Nephron progenitor cell (in vitro differentiated cells): ENCODE results near the gene COG7.
"Not testable (repeated sequence)": the region's sequence is repeated elsewhere in the genome, so short reads cannot be mapped to it uniquely, and the experiment has no call there.

ENCODE experiments used
- DNase-seq: peaks from one replicate; pipeline ENCODE4 v3.0.0; 2021
- H3K27ac Mint-ChIP-seq: 2 replicates; pipeline ENCODE4 v1.8.0; 2021; ENCODE audit warnings: mild to moderate bottlenecking, moderate library complexity, mixed read lengths
- H3K27me3 Mint-ChIP-seq: 2 replicates; pipeline ENCODE4 v1.8.0; 2021; ENCODE audit warnings: mild to moderate bottlenecking, low read depth, mixed read lengths; ENCODE audit not compliant: poor library complexity
- H3K36me3 Mint-ChIP-seq: 2 replicates; pipeline ENCODE4 v1.8.0; 2021; ENCODE audit warnings: low read depth, mixed read lengths
- H3K4me1 Mint-ChIP-seq: 2 replicates; pipeline ENCODE4 v1.8.0; 2021; ENCODE audit warnings: mixed read lengths
- H3K4me3 Mint-ChIP-seq: 2 replicates; pipeline ENCODE4 v1.8.0; 2021; ENCODE audit warnings: mild to moderate bottlenecking, moderate library complexity, mixed read lengths
- H3K9me3 Mint-ChIP-seq: 2 replicates; pipeline ENCODE4 v1.8.0; 2021; ENCODE audit warnings: mild to moderate bottlenecking, moderate library complexity, mixed read lengths
- TF ChIP-seq, protein P1 (sequence below): fragments of 200-600 bp; sonication (generic); IDR thresholded peaks from 2 replicates; pipeline ENCODE4 v1.5.0; 2021; ENCODE audit warnings: antibody characterized with exemption

Gene COG7

DNA sequence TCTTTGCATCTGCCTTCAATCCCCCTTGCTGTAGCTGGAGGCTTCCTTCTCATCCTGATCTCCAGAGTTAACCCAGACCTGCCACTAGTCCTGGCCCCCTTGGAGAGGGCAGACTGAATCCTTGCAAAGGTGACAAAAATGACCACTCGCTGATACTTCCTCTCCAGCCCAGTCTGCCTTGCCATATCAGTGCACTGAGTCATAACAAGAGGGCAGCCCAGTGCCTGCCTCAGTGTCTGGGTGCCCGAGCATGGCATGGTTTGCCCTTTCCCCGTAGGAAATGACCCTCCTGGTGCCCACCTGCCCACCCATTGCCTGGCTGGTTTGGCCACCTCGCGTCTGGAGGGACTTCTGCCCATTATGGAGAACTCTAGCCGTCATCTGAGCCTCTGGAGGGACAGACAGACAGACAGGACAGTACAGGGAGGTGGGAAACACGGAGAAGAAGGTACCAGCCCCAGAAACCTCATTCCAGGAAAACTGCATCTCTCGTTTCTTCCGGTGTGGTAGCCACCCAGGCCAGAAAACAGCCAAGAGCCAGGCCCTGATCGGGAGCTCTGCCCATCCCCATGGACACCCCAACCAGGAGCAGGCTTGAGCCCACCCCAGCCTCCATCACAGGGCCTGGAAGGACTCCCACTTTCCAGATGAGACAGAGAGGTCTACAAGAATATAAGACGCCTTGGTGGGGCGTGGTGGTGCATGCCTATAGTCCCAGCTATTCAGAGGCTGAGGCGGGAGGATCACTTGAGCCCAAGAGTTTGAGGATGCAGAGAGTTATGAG, 79.4 kb downstream of the COG7 start:
- no peaks in the 10 kb centered on the region for H3K4me1 Mint-ChIP-seq
- H3K4me3 Mint-ChIP-seq = no peak overlapping the region

DNA sequence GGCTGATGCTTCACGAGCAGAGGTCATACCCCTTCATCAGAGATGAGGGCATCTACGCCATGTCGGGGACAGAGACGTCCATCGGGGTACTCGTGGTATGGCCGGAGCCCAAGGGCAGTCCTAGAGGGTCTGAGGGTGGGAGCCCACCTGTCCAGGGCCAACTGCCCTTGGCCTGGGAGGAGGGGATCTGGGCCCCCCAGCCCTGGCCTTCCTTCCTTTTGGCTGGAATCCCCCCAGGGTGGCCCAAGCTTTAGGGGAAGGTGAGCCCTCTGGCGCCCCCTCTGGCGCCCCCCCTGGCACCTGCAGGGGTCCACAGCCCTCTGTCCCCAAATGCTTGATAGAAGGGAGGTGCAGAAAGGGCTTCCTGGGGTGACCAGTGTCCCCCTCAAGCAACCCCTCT, 81.6 kb downstream of the COG7 start:
- TF ChIP-seq, protein P1, sequence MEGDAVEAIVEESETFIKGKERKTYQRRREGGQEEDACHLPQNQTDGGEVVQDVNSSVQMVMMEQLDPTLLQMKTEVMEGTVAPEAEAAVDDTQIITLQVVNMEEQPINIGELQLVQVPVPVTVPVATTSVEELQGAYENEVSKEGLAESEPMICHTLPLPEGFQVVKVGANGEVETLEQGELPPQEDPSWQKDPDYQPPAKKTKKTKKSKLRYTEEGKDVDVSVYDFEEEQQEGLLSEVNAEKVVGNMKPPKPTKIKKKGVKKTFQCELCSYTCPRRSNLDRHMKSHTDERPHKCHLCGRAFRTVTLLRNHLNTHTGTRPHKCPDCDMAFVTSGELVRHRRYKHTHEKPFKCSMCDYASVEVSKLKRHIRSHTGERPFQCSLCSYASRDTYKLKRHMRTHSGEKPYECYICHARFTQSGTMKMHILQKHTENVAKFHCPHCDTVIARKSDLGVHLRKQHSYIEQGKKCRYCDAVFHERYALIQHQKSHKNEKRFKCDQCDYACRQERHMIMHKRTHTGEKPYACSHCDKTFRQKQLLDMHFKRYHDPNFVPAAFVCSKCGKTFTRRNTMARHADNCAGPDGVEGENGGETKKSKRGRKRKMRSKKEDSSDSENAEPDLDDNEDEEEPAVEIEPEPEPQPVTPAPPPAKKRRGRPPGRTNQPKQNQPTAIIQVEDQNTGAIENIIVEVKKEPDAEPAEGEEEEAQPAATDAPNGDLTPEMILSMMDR = no peak
- H3K27ac Mint-ChIP-seq = no peak overlapping the region
- H3K36me3 Mint-ChIP-seq = no peaks in the 10 kb centered on the region
- peaks cover 28% of the 10 kb centered on the region for H3K27me3 Mint-ChIP-seq
- no peaks in the 10 kb centered on the region for H3K9me3 Mint-ChIP-seq
- H3K4me3 Mint-ChIP-seq = no peak overlapping the region
- H3K4me1 Mint-ChIP-seq = no peaks in the 10 kb centered on the region
- DNase-seq = no peak

More for the DNA sequence above, 79.4 kb downstream of the COG7 start:
- TF ChIP-seq, protein P1 = no peak
- Mint-ChIP-seq H3K36me3 (no peaks in the 10 kb centered on the region), H3K27me3 (peaks cover 18% of the 10 kb centered on the region), H3K9me3 (no peaks in the 10 kb centered on the region), H3K27ac (no peak overlapping the region)
- no peak for DNase-seq

DNA sequence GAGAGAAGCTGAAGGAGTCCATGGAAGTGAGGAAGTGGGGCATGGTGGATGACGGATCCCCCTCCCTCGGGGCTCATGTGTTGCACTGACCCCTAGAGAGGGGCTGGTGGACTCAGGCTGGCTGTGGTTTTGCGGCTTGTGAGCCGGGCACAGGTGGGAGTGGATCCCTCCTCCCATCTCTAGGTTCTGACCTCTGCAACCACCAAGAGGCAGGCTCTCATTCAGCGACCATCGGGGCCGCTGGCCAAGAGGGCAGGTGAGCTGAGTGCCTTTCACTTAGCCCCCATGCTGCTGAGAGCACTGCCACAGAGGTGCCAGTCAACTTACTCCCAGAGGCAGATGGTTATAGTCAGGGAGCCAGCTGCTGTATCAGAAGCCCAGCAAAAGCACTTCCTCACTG, 83.6 kb downstream of the COG7 start:
- Mint-ChIP-seq H3K27ac (no peak overlapping the region), H3K9me3 (no peaks in the 10 kb centered on the region), H3K36me3 (no peaks in the 10 kb centered on the region), H3K27me3 (peaks cover 28% of the 10 kb centered on the region), H3K4me3 (no peak overlapping the region), H3K4me1 (peaks cover 10% of the 10 kb centered on the region)
- TF ChIP-seq, protein P1 = no peak
- no peak for DNase-seq

DNA sequence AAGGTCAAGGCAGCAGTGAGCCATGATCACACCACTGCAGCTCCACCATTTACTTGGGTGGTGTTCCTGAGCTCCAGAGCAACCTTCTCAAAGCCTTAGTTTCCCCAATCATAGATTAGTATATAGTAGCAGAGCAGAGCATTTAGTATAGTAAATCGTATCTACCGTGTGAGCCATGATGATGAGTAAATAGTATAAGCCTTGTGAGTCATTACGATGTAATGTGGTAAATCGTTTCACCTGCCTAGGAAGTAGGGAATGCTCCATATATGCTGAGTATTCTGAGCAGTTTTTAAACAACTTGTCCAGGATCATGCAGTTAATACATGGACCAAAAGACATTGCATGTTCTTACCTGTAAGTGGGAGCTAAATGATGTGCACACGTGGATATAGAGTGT, 84.5 kb downstream of the COG7 start:
- Mint-ChIP-seq H3K4me1 (peaks cover 10% of the 10 kb centered on the region), H3K4me3 (no peak overlapping the region), H3K9me3 (no peaks in the 10 kb centered on the region), H3K27ac (no peak overlapping the region), H3K27me3 (peaks cover 28% of the 10 kb centered on the region), H3K36me3 (no peaks in the 10 kb centered on the region)
- DNase-seq = no peak
- TF ChIP-seq, protein P1 = no peak

DNA sequence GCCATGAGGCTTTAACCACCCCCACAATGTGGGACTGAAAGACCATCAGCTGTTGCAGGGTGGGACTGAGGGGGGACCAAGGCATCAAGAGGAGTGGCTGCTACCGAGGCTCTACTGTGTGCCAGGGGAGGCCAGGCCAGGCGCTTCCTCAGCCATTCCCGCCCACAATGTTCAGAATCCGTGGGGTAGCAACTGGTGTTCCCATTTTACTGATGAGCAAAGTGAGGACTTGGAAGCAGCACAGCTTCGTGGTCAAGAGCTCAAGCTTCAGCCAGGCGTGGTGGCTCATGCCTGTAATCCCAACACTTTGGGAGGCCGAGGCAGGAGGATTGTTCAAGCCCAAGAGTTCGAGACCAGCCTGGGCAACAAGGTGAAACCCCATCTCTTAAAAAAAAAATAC, 85.0 kb downstream of the COG7 start:
- H3K9me3 Mint-ChIP-seq = no peaks in the 10 kb centered on the region
- H3K27me3 Mint-ChIP-seq = peaks cover 28% of the 10 kb centered on the region
- H3K36me3 Mint-ChIP-seq = no peaks in the 10 kb centered on the region
- DNase-seq = no peak
- no peak overlapping the region for H3K27ac Mint-ChIP-seq
- TF ChIP-seq, protein P1 = no peak
- peaks cover 10% of the 10 kb centered on the region for H3K4me1 Mint-ChIP-seq
- no peak overlapping the region for H3K4me3 Mint-ChIP-seq

DNA sequence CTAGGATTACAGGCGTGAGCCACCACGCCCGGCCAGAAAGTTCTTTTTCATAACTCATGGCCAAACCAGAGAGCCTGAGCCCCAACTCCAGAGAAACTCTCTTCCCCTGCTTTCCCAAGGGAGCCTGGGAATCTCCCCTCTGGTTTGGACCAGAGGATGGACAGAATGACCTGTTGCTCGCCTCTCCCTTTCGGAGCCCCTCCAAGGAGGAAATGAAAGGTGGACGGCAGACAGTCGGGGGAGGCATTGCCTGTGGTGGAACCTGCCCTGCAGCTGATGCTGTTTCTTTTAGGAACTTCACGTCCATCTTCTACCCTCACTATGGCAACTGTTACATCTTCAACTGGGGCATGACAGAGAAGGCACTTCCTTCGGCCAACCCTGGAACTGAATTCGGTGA, 85.4 kb downstream of the COG7 start:
- DNase-seq = no peak
- Mint-ChIP-seq H3K9me3 (no peaks in the 10 kb centered on the region), H3K36me3 (no peaks in the 10 kb centered on the region), H3K4me1 (peaks cover 10% of the 10 kb centered on the region), H3K27me3 (peaks cover 28% of the 10 kb centered on the region), H3K27ac (no peak overlapping the region), H3K4me3 (no peak overlapping the region)
- TF ChIP-seq, protein P1 = no peak

DNA sequence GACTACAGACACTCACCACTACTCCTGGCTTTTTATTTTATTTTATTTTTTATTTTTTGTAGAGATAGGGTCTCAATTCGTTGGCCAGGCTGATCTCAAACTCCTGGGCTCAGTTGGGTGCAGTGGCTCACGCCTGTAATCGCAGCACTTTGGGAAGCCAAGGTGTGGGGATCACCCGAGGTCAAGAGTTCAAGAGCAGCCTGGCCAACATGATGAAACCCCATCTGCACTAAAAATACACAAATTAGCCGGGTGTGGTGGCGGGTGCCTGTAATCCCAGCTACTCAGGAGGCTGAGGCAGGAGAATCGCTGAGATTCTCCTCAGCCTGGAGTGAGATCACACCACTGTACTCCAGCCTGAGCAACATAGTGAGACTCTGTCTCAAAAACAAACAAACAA, 86.6 kb downstream of the COG7 start:
- not testable (repeated sequence) for H3K9me3 Mint-ChIP-seq, H3K27ac Mint-ChIP-seq, H3K36me3 Mint-ChIP-seq, DNase-seq, H3K4me3 Mint-ChIP-seq
- Mint-ChIP-seq H3K27me3 (peaks cover 28% of the 10 kb centered on the region), H3K4me1 (peaks cover 10% of the 10 kb centered on the region)
